Activated gamma-delta T cell treated with anti-CD3 and anti-CD28 coated beads, Interleukin-2, amount 50 U/mL, for 16 hours (primary cell): Measurements from ENCODE around the gene LSM14B.
A peak's percentile ranks its signal among the peaks of the same experiment; 100 is the strongest.

Experiments
- DNase-seq: peaks from one replicate; pipeline ENCODE4 v3.0.0-alpha.2; 2020; ENCODE audit warnings: low read depth

LSM14B gene

DNA sequence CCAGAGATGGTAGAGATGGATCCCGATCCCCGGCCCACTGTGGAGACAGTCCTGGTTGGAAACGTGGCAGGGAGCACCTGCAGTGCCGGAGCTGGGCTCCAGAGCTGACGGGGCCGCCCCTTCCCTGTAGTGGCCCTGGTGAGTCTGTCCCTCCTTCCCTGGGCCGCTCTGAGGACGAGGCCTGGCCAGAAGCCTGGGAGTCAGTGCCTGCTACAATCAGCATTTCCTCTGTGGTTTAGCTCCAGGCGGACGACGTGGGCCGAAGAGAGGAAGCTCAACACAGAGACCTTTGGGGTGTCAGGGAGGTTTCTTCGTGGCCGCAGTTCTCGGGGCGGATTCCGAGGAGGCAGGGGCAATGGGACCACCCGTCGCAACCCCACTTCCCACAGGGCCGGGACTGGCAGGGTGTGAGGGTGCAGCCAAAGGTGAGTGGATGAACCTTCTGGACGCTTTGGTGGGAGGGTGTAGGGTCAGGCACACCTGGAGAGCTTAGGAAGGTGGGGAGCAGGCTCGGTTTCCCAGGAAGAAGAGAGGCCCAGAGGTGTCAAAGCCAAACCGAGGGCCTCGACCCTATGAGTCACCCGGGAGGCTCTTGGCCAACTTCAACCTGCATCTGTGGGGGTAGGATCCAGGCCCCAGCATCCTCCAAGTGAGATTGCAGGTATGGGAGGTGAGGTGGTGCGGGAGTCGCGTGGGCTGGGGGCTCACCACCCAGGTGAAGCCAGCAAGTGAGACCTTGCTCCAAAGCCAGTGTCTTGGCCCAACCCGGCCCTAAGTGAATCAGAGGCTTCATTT, 11.0 kb downstream of the LSM14B start:
- DNase-seq: no peak

DNA sequence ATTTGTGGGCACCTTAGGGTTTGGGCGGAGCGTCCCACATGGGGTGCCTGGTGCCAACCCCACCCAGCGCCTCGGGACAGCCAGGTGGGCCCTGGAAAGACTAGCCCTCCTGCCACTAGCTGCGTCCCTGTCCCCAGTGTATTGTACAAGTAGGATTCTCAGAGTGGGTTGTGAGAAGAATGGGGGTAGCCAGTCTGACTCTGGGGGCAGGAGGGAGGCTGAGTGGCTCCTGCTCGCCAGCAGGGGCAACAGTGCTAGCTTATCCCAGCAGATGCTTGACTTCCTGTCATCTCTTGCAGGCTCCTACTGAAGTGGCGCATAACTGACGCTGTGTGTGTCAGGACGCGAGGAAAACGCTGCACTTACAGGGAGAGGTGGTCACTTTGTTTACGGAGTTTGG, 11.6 kb downstream of the LSM14B start:
- DNase-seq: no peak

DNA sequence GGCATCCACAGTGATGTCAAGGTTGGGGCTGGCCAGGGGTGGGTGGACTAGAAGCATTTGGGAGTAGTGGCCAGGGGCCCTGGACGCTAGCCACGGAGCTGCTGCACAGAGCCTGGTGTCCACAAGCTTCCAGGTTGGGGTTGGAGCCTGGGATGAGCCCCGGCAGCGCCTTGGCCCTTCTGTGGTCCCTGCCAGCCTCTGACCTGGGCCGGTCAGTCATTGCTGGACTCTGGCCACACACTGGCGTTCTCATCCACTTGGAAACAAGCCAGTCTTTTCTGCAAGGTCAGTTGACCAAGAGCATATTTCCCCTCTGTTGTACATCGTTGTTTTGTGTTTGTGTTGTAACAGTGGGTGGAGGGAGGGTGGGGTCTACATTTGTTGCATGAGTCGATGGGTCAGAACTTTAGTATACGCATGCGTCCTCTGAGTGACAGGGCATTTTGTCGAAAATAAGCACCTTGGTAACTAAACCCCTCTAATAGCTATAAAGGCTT, 12.5 kb downstream of the LSM14B start:
- no peak for DNase-seq

DNA sequence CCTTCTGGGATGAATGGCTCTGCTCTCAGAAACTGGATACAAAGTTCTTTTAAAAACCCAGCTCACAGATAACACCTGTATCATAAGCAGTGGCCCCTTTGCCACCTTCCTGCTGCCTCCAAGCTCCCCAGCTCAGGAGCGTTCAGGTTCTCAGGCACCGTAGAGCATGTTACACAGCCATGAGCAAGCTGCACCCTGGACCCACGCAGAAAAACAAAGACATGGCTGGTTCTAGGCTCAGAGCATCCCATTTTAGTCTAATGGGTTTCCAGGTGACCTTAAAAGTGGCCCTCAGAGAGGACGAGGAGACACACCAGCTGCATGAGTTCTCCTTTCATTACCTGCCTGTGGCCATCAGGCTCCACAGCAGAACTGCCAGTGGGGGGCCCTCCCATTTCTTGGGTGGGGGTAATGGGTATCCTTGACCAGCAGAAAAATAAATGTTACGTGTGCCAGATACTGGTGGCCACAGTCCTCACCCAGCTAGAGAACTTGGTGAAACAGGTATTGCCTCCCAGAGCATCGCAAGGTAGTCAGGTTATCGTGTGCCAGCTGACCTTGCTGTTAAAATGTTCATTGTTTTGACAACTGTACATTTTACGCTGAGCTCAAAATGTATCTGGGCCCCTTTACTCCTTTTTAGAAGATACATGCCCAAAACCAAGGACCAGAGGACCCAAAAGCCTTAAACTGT, 13.4 kb downstream of the LSM14B start:
- DNase-seq: no peak

DNA sequence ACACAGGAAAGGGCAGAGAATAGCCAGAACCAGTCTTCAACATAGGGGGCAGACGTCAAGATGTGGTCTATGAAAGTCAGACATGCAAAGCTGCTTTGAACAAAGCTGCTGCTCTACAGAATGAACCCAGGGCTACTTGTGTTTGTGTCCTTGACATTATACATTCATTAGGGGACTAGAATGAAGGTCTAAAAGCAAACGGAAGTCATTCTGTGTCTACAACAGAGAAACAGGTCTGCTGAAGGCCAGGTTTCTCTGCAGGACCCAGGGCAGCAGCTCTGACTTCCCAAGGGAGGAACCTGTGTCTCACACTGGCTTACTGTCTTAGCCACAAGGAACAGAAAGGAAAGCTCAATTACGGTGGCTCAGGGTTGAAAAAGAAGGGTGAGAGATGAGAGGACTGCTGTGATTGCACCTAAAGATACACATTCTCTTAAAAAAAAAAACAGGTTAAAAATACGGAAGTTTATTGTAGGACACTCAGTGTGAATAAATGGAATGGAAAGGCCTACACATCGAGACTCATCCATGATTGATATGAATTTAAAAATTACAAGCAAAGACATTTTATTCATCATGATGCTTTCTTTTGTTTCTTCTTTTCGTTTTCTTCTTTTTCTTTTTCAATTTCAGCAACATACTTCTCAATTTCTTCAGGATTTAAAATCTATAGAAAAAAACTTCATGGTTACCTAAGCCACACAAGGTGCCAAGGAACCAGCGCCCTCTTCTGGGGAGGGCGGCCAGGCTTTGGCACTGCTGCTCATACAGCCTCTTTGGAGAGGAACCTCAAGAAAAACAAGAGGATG, 14.2 kb downstream of the LSM14B start:
- peak; percentile 50 for DNase-seq

DNA sequence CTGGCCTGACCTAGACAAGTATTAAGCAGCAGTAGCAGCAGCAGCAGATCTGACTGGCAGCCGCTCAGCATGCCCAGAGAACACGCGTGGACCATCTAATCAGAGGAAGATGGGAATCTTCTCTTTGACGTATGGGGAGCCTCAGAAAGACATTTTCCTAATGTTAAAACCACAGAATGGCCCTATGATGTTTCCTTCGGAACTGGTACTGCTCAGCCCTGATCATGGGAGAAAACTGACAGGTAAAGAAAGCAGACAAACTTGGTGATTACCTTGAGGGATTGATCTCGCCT, 14.8 kb downstream of the LSM14B start:
- DNase-seq: no peak

DNA sequence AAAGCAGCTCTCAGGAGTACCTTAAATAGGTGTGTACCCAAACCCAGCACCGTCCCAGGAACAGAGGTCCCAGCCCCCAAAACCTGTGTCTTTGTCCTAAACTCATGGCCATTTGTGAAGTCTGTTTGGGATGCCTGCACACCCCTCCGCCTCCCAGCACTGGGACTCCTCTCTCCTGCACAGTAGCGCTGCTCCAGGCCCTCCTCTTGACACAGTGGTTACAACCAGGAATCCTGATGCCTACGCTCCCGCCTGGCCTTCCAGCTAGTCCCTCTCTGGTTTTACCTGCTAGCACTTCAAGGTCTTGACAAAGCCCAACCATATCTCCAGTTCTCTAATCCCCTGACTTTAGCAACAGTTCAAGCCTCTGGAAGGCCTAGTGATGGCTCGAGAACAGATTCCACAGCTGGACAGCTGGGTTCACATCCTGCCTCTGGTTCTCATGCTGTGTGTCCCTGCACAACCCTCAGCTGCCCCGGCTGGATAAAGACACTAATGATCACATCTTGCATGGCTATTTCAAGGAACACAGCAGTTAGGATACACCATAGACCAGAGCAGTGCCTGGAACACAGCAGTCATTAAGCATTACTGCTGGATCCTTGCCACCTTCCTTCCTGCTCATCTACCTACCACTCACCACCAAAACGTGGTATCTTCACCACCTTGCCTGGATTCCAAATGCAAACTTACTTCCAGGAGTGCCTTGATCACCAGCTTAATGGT, 15.4 kb downstream of the LSM14B start:
- no peak for DNase-seq

DNA sequence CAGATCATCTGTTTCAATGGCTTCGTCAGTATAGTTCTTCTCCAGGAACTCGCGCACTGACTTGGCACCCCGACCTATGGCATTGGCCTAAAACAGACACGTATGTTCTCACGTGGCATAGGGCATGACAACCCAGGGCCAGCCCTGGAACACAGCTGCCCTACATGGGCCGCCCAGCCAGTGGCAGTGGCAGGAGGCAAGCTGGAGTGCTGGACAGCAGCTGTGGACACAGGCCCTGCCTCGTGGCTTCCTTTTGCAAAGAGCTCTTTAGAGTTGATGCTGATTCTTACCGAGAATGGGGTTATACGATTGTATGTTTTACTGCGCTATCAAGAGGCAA, 15.9 kb downstream of the LSM14B start:
- no peak for DNase-seq

DNA sequence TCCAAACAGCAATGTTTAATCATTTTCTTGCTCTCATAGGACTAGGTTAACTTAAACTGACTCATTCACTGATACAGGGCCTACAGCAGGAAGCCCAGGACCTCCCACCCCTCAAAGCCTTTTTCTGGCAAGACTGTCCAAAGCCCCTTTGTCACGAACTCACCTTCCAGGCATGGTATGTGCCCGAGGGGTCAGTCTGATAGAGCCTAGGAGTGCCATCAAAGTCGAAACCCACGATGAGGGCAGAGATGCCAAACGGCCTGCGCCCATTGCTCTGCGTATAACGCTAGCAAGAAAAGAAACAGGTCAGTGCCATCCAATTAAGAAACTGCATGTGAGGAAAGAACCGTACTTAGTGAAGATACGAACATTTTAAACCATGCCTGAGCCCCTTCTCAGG, 16.6 kb downstream of the LSM14B start:
- DNase-seq: no peak

DNA sequence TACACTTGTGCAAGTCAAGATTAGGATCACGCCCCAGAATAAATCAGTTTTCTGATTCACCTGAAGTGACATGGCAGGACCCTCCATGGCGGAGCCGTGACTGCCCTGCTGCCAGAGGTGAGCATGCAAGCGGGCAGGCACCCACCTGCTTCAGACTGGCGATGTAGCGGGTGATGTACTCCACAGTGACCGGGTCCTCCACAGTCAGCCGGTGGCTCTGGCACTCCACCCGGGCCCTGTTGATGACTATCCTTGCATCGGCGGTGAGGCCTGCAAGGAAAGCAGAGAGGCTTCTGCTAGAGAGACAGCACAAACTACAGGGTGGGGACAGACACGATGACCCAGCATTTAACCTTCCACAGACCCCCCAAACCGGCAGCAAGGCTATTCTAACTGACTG, 17.4 kb downstream of the LSM14B start:
- no peak for DNase-seq

DNA sequence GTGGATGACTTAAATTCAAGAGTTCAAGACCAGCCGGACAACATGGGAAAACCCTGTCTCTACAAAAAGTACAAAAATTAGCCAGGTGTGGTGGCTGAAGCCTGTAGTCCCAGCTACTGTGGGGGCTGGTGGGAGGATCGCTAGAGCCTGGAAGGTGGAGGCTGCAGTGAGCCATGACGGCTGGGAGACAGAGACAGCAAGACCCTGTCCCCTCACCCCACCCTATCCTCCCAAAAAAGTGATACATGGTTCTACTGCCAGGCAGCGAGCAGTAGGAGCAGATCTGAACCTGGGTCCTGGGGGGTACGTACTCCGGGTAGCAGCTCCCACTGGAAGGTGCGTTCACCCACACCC, 18.7 kb downstream of the LSM14B start:
- DNase-seq: no peak

DNA sequence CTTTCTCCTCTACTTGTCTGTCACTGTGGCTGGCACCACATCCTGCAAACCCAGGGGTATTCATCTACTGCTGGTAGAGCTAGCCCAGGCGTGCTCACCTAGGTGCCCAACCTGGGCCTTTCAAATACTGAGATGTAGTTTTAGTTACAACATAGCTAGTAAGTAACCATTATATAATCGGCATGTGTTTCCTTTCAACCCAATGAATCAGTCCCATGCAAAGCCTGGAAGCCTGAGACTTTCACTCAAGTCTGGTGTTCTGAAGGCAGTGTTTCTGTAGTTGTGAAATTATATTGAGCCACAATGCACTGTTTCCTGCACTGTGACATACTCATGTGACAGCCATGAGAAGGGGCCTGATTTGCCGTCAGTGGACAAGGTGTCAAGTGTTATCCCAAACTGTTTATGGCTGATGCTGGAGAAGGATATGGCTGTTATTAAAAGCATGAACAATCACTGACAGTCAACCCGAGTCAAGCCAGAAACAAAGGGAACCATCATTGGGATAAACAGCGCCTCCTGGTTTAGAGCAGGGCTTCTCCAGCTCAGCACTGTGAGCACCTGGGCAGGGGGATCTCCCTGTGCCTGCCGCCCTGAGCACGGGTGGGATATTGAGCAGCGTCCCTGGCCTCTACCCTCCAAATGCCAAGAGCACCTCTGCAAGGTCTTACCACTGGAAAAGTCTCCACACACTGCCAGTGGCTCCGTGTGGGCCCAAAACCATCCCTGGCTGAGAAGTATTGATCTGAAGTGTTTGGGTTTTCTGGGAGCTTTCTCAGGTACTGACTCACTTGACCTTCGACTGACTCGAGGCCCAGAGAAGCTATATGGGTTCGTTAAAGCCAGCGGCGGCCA, 19.3 kb downstream of the LSM14B start:
- no peak for DNase-seq

DNA sequence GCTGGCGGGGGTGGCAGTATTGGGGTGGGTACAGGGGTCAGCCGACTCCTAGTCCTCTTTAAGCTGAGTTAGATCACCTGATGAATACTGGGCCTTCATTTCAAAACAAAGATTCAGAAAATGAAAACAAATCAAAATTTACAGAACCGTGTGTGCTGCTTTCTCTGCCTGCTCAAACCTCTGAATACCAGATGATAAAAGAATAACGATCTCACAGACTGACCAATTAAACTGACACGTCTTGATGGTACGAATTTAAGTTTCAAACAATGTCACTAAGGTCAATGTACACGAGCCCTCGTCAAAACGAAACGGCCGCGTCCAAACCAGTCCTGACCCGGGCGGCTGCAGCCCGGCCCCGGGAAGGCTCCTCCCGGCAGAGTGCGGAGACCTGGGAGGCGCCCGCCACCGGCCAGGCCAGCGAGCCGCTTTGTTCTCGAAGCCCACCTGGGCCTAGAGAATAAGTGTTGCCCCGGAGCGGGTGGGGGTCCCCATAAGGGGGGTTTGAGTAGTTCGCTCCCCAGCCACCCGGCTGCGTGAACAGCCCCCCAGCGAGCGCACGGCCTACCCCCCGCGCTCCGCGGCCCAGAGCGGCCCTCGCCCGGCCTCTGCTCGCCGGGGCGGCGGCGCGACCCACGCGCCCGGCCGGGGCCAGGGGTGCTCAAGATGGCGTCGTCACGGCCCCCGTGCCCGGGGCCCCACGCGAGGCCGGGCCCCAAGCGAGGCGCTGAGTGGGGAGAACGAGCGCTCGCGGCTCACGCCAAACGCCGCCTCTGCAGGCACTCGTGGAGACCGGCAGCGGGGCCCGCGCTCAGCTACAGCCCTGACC, 20.2 kb downstream of the LSM14B start:
- no peak for DNase-seq

DNA sequence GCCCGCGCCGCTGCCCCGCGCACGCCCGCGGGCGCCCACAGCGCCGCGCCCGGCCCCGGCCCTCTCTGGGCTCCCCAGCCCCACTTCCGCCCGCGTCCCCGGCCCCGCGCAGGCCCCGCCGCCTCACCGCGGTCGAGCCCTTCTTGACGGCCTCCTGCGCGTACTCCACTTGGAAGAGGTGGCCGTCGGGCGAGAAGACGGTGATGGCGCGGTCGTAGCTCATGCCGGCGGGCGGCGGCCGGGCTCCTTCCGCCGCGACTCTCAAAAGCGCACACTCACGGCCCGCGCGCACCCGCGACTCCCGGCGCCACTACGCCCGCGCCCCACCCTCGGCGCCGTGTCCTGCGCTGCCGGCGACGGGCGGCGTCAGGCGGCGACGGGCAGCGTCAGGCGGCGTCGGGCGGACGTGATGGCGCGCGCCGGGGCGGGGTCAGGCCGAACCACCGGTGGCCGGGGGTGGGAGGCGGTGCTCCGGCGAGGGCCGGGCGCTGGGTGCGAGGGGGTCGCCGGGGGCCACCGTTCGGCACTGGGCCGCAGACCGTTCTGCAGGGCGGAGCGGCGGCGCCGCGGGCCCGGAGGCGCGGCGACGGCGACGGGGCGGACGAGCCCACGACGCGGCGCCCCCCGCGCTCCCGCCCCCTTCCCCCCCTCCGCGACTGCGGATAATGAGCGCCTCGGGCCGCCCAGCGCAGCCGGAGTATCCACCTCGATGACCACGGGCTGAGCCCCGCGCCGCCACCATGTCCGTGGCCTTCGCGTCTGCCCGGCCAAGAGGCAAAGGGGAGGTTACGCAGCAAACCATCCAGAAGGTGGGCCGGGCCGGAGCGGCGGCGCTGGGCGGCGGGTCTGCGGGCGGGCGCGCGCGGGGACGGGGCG, 21.0 kb downstream of the LSM14B start, which contains the start of the genes PSMA7 and SS18L1:
Gene PSMA7, minus strand, starts transcription at position 314 of the 876 bp plus-strand sequence. Its CDS starts 91 bp downstream, at position 223.
Gene SS18L1, plus strand, starts transcription at position 689 of the 876 bp plus-strand sequence. Its CDS starts 52 bp downstream, at position 741.
- DNase-seq: peak; percentile 73

DNA sequence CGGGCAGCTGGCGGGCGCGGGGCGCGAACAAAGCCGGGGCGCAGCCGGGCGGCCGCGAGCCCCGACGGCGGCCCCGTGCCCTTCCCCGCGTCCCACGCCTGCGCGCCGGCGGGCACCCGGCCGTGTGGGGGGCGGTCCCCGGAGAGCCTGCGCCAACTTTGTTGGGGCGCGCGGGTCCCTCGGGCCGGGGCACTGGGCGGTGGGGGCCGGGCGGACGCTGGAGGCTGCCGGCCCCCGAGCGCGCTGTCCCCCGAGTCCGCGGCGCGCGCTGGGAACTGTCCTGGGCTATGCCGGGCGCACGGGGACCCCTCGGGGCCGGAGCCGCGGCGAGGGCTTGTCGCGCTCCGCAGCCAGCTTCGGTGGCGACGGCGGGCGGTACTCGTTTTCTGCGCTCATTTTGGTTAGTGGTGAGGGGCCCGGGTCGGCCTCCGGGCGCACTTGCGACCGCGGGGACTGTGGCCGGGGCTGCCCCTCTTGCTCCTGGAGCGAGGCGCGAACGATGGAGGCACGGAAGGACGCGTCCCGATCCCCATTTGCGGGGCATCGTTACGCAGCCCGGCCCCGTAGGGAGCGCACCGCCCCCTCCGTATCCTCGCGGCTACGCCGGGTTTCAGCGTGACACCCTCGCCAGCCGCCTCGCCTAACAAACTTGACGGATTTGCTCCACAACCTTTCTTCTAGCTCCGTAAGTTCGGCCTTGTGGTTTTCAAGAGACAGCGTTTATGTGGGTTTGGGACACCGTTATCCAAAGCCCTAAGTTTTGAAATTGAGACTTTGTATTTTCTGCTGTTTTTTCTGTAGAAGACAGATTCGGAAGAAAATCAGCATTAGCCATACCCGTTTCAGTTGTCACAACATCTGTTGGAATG, 21.9 kb downstream of the LSM14B start:
- no peak for DNase-seq

DNA sequence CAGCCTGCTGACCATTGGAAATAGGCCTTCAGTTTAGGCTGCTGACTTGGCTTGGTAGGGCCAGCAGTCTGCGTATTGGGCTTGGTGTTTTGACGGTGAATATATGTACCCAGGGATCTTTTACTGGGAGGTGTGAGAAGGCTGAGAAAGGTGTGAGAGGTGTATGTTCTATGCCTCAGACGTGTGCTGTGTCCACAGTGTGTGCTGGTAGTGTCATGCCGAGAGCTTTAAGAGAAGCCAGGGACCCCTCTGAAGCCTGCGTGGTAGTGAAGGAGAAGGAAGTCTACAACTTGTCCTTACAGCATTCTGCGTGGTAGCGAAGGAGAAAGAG, 23.4 kb downstream of the LSM14B start:
- DNase-seq: no peak

DNA sequence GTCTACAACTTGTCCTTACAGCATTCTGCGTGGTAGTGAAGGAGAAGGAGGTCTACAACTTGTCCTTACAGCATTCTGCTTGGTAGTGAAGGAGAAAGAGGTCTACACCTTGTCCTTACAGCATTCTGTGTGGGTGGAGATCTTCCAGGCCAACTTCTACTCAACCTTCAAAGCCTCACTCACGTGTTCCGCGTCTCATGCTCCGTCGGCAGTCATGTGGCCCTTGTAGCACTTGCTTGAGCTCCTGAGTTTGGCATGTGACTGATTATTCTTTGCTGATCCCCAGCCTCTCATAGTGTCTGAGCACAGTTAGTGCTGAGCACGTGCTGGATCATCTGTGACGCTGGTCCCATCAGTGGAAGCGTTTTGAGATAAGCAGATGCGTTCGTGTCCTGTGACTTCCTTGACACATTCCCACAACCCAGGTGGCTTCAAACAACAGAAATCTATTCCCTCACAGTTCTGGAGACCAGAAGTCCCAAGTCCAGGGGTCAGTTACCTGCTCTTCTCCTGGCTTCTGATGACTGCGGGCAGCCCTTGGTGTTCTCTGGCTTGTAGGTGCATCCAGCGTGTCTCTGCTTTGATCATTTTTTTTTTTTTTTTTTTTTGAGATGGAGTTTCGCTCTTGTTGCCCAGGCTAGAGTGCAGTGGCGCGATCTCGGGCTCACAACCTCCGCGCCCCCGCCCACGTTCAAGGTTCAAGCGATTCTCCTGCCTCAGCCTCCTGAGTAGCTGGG, 23.9 kb downstream of the LSM14B start:
- DNase-seq: no peak

DNA sequence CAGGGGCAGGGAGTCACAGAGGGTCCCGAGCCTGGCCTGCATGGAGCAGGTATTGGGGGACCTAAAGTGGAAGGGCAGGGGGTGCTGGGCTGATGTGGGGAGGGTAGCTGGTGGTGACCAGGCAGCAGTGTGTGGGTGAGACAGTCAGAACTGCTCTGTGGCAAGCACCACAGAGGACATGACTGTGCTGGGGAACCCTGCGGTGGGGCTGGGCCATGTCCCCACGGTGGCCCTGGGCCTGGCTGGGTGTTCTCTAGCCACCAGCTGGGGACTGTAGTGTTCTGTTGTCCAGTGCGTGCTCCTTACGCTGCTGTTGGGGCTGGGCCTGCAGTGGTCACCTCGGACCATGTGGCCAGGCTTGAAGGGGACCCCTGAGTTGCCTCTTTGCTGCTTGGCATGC, 24.9 kb downstream of the LSM14B start:
- DNase-seq: no peak
